HT1080 (cell line): ENCODE data around the gene BTBD9. TPM values are rescaled to one million over a fixed set of nuclear protein-coding genes. Genes with fewer than 3 reads are reported as not detected.

Experiments used
- DNase-seq: peaks from one replicate; pipeline ENCODE4 v3.0.0-alpha.2; 2015; ENCODE audit warnings: low read depth
- total RNA-seq: library from RNA; depleted of rRNA; stranded (reverse); fragments of >200 nt; shearing (Covaris generic); gene quantifications from 2 replicates; pipeline ENCODE4 v1.2.3, GENCODE V29; 2014

Gene BTBD9
- total RNA-seq, 1 experiment from 2014 or later: 5.5 TPM

DNA sequence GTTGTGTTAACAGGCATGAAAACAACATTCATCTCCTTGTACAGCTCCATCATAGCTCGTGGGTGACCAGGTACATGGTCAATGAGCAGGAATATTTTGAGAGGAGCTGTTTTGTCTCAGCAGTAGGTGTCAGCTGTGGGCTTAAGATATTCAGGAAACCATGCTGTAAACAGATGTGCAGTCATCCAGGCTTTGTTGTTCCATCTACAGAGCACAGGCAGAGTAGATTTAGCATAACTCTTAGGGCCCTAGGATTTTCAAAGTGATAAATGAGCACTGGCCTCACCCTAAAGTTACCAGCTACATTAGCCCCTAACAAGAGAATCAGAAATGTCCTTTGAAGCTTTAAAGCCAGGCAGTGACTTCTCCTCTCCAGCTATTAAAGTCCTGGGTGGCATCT is 154.2 kb downstream of the BTBD9 start:
- no peak for DNase-seq

DNA sequence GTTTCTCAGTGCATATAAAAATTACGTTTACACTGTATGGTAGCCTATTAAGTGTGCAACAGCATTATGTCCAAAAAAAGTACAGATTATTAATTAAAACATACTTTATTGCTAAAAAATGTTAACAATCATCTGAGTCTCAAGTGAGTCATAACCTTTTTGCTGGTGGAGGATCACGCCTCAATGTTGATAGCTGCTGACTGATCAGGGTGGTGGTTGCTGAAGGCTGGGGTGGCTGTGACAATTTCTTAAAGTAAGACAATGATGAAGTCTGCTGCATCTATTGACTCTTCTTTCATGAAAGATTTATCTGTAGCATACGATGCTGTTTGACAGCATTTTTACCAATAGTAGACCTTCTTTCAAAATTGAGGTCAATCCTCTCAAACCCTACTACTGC is 155.1 kb downstream of the BTBD9 start:
- DNase-seq: no peak

DNA sequence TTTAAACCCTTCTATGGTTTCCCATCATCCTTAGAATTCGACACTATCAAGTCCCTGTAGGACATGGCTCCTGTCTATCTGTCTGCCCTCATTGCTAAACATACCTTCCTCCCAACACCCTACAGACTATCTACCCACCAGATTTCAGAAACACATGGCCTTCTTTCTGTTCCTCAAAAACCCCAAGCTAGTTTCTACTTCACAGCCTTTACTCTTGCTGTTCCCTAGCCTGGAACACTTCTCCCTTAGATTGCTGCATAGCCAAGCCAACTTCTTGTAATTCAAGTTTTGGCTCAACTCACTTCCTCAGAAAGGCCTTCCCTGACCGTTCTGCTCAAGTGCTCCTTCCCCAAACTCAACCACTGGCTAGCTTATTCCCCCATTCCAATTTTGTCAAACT is 156.2 kb downstream of the BTBD9 start:
- DNase-seq: no peak

DNA sequence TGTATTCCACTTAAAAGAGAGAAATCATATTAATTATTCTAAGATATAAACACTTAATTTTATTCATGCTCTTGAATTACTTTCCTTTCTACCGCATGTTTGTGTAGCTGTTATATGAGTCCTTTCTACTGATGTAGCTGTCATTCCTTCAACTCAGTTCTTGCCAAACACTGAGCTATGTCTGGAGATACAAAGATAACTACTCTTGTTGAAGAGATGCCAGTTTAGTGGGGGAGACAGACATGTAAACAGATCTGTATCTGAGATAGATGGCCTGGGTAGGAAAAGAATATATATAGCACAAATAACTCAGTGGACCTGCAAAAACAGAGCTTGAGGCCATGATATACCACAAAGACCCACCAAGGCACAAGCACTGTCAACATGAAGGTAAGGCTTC is 157.3 kb downstream of the BTBD9 start:
- DNase-seq: no peak

DNA sequence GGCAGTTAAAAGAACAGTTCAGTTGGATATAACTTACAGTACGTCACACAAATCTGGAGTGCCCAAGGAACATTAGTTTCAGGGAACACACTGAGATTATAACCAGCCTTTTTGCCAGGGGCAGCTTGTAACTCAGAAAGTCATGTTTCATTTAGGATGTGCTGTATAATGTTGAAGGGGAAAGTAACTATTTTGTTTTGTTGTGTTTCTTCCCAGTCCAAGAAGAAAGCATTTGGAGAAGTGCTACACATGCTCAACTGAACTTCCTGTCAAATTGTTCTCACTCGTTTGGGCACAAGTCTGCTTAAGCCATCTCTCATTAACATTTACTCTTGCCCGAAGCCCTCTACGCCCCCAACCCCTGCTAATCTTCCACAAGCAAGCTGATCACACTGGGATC is 157.9 kb downstream of the BTBD9 start:
- no peak for DNase-seq

DNA sequence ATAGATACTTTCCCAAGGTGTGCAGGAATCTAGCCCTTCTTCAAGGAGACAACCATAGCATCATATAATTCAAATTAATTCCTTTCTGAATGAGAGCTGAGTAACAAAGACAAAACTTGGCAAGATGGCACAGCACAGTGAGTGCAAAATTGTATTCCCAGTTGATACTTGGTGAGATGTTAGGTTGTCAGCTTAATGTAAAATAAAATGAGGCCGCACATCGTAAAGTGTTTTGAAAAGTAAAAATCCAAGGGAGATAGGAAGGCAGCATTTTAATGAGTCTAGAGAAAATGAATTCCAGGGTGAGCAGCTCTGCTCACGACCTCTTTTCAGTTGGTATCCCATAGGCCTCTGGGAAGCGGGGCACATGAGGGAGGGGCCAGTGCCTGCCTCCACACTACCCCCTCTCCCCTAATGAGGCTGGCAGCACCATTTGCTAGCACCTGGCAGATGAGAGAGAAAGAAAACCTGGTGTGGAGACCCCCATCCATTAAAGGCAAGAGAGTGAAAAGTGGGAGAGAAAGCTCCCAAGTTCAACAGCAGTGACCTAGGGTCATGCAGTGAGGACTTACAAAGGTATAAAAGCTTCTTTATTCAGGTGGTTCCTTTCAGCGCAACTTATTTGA is 158.4 kb downstream of the BTBD9 start:
- no peak for DNase-seq

DNA sequence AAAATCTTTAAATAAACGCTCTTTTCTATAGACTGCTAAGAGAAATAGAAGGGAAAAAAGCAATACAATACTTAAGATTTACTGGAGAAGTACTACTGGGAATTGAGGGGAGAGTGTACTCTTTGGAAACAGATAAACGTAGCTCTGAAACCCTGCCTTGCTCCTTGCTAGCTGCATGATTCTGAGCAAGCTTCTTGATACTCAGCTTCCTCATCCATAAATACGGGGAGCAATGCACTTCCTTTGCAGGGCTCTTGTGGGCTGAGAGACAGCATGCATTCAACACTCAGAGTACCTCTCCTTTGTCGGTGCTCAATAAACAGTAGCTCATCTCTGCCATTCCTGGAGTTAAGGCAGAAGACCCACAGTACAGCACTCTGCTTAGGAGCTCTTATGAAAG is 159.7 kb downstream of the BTBD9 start:
- DNase-seq: no peak

DNA sequence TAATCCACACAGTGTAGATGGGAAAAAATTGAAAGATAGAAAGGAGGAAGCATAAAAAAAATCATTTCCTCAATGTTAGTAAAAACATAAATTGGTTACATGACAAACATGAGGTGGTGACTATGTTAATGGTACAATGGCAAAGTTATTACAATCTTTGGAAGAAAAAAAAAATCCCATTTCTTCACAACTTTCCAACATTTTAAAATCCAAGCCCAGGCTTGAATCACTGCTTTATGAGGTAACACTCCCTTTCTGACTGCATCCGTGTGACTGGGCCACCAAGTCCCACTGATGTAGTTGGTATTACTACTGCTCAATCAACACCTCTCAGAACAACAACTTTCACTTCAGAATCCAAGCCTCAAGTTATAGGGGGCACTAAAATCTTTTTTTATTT is 160.4 kb downstream of the BTBD9 start:
- DNase-seq: no peak

DNA sequence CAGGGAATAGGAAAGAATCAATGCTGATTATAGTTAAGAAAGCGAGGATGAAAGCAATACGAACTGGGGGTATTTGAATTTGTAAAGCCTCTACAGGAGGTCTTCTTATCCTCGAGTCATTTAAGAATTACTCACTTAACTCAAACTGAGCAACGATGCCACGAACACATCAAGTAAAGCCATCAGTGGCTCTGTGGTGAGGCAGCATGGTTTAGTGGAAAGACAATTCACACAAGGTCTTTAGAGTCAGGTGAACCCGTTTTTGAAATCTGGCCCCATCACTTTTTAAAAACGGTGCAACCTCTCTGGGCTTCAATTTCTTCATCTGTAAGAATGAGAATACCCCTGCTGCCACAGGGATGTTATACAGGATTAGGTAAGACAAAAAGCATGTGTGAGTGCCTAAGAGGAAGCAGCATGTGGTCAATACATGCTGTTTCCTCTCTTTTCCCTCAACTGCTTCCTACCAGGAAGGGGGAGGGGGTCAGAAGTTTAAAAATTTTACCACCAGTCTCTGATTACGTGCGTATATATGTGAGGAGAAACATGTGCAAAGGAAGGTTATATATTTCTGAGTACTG is 162.0 kb downstream of the BTBD9 start:
- DNase-seq: no peak

DNA sequence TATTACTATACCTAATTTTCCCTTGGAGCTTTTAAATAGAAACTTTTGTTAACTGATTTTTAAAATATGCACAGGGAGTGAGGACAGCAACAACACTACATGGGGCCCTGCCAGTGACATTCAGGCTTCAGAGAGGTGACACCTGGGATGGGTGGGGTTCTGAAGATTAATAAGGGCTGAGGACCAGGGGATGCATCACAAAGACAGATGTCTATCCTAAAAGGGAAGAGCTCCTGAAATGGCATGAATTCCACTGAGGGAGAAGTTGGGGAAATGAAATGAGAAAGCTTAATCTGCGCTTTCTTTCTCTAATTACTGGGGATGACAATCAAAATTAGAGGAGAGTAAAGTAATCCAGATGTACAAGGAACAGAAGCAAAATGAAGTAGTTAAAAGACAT is 162.8 kb downstream of the BTBD9 start:
- no peak for DNase-seq

DNA sequence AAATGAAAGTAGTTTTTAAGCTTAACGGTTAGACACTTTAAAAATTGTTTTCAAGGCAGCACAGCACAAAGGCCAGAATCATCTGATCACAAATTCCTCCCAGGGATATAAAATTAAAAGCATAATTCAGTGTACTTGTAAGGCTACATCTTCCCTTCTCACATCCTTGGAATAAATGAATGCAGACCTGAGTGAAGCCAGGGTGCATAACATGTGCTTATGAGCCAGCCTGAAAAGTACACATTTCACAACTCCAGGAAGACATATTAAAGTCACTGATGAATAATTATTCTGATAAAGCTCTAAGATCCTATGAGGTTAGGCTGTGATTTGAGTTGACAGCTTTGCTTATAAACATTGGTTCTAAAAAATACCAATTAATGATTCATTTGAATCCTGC is 163.6 kb downstream of the BTBD9 start:
- DNase-seq: no peak

DNA sequence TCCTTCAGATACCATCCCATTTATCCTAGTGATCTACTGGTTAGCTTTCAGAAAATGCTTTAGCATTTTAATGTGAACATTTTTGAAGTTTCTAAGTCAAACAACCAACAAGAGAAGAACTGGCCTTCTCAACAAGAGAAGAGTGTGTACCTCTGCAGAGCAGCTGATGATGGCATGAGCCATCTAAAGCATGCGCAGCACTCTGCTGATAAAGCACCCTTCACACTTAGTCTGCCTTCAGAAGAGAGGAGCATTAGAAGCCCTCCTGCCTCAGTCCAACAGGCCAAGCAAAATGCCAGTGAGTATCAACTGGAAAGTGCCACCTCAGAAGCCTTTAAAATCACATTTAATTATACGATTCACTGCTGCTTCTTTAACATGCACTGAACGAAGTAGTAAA is 169.2 kb downstream of the BTBD9 start:
- DNase-seq: no peak

DNA sequence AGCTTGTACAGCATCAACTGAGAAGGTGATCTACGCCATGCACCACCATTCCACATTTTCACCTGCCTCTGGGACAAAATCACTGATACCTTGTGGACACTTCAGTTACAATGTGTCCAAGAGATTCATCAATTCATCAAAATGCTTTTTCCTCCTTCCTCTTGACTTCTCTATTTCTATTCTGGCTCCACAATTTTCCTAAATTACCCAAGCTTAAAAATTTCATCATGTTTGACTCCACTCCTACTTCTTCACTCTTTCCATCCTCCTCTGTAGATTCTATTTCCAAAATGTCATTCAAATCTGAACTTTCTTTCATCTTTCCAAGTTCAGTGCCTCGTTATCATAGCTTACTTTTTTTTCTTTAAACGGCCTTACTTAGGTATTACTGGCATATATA is 172.2 kb downstream of the BTBD9 start:
- DNase-seq: no peak

DNA sequence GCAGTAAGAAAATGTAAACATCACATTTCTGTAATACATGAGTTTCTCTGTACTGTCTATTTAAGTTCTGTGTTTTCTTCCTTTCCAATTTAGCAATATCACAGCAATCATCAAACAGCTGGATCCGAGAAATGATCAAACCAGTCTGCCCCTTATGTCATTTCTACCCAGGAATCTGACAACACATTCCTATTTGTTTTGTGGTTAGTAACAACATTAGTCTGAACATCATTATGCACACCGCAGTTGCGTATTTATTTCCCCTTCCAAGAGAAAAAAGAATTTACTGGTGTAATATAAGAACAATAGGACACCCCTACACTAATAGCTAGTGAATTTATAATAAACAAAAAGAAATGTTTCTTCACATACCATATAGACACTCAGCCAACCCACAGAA is 179.5 kb downstream of the BTBD9 start:
- no peak for DNase-seq

DNA sequence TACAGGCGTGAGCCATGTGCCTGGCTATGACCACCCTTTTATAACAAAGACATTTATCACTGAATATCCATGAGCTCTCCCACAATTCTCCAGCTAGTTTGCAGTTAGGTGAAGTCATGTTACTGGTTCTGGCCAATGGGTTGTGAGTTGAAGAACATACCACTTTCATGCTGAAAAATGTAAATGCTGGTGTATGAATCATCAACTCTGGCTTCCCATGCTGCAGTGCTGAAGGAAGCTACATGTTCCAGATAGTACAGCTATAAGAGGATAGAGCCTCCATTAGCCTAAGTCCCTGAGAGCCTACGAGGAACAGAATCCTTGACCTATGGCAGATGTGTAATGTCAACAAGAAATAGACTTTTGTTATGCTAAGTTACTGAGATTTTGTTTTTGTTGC is 180.4 kb downstream of the BTBD9 start:
- DNase-seq: peak; percentile 32

DNA sequence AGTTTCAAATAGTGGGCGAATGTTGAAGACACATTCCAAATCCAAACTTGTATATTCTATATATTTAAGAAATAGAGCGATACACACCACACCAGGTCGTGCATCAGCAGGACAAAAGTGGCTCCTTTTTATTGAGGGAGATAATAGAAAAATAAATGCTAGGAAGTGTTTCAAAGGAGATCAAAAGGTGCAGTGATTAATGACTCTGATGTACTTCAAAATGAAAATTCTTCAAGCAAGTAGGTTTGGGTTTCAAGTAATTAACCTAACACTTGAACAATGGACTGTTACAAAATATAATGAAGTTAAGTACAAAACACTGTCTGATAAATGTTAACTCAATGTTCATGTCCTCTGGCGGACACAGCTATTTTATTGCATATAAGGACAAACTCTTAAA is 185.9 kb downstream of the BTBD9 start:
- no peak for DNase-seq

DNA sequence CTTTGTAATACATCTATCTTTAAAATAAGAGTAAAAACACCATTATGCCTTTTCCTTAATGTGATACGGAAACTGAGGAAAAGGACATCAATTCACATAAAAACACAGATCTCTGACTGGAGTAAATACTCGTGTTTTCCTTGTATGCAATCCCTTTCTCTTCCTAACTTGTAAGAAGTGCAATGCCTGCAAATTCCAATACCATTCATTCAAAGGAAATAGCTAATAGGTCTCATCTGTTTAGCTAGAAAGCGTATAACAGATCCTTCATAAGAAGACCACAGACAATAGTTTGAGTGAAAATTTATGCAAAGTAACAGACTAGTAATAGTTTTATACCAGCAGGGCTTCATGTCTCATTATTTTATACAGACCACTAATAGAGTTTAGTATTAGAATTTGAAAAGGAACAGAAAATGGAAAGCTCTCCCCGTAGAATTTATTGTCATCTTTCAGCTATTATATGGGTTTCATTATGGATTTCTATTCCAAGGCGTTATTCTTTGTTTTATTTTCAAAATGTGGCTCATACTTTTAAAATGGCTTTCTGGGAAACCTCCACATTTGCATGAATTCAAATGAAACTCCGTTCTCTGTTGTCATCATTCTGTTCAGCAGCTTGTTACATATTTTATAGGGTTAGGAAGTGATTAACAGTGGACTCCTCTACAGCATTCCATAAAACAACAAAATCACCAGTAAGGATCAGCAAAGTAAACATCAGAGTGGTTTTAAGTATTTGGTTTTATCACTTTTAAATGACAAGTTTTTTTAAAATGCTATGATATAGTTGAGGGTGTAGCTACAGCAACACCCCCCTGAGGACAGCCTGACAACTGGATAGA is 186.7 kb downstream of the BTBD9 start:
- no peak for DNase-seq

DNA sequence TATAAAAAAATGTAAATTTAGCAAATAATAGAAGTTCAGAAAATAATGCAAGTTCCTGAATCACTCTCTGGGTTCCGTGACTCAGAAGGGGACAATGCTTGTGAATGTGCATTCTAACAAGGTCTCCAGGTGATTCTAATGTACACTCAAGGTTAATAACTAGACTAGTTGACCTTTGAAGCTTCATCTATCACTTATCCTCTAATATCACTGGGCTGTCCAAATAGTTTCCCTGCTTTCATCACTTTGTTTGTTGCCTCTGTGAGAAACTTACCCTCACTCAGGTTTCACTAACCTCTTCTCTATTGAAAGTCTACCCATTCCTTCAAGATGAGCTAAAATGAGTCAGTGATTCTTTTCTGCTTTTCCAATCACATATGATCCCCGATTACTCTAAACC is 189.0 kb downstream of the BTBD9 start:
- DNase-seq: no peak

DNA sequence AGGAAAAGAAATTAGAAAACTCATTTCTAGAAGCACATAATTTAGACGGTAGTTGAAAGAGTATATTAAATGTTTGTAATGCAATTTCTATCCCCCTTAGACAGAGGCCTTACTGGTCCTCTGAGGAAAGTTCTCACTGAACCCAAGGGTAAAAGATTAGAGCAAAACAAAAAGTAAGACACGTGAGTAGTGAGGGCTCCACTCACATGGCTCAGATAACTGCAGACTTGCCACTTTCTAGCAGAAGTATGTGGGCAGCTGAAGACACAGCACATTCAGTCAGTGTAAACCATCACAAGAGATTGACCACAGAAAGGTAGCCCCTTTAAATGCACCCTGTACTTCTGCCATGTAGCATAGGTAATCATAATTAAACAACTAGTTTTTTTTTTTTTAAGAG is 193.8 kb downstream of the BTBD9 start:
- no peak for DNase-seq

DNA sequence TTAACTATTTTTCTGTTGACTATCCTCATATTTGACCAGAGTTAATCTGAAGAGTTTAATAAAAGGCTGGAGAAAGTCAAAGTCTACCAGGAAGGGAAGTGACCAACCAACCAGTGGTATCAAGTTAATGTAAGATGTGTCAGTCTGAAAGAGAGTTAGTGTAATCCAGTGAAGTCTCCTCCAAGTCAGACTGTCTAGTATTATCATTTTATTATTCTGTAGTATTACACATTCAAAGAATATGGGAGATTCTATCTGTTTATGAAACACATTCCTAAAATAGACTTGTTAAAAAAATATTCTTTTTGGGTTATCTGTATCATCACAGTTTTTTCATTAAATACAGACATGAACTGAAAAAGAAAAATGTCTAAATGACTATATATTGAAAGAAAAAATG is 194.4 kb downstream of the BTBD9 start:
- no peak for DNase-seq

DNA sequence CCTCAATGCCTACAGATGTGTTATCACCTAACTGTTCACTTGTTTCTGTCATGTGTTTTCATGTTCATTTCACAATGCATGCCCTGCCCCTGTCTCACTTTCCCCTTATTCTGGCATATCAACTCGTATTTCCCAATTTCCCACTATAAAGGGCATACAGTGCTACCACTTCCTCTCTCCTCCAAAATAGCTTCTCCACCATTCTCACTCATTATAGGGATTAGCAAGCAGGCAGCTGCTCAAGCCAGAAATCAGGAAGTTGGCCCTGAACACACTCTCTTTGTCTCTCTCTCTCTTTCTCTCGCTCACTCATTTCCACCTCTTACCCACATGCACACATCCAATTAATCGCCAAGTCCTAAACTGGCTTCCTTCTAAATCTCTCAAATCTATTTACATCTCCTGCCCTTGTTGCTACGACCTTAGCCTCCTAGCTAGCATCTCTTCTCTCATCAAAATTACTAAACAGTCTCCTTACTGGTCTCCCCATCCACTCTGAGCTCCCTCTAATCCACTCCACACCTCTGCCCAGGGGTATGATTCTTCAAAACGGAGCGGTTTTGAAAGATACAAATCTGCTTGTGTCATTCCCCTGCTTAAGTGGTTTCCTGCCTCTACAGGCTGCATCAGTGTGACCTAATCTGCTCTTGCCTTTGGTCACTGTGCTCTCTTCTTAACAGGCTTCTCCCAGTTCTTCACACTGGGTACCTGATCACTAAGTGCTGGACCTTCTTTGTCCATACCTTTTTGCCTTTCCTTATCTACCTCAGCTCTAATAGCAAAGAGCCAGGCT is 196.2 kb downstream of the BTBD9 start:
- peak; percentile 56 for DNase-seq

DNA sequence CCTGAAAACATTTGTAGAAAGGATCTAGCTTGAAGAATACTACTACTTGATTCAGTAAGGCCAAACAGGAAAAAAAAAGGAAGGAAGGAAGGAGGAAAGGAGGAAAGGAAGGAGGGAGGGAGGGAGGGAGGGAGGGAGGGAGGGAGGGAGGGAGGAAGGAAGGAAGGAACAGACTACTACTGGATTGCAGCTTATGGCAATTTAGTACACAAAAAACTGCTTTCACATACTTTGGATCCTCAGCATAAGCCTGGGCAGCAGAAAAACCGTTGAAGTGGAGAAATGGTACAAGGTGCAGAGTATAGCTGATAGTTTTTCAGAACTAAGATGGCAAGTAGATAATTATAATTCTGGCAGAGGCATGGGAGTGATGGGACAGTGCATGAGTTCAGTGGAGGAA is 201.6 kb downstream of the BTBD9 start:
- no peak for DNase-seq
